GM21723 (cell line): Measurements from ENCODE around the gene SLC25A4.
"Not testable (repeated sequence)": the region's sequence is repeated elsewhere in the genome, so short reads cannot be mapped to it uniquely, and the experiment has no call there.

Experiments used
- ATAC-seq: cut with Tn5 transposase; IDR thresholded peaks from one replicate; pipeline ENCODE4 v1.9.1; 2021; ENCODE audit warnings: mild to moderate bottlenecking, moderate library complexity; ENCODE audit not compliant: unreplicated experiment

Gene SLC25A4

GRCh38 chr4:185142912-185143600, at the start of gene SLC25A4:
TSS of gene SLC25A4 (plus strand) at chr4:185143266. CDS start at chr4:185143373, 107 bp downstream.
- peak; percentile 97 for ATAC-seq

- ATAC-seq, result no peak
Measured at GRCh38 chr4:185093603-185094002, 49.5 kb upstream of the SLC25A4 start.

DNA sequence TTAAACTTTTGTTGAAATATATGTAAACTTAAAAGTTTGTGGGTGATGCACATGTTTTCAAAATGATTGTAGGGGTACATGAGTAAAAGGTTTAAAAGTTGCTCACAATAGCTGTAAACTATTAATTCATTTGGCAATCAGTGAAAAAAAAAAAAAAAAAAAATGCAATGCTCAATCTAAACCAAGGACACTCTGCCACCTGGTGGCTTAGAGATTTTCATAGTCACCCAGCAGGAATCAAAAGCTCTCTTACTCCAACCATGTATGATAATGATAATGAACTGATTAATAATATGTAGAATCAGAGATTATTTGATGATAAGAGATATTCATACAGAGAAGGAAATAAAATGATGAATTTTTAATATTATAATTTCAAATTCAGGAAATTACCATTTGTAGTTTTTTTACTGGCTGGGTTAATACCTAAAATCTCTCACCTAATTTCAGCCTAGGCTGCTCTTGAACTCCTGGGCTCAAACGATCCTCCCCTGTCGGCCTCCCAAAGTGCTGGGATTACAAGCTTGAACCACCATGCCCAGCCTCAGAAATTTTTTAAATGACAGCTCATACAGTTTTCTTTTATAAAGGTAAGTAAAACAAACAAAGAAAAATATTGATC, 46.9 kb upstream of the SLC25A4 start:
- no peak for ATAC-seq

GRCh38 chr4:185098474-185098873, 44.6 kb upstream of the SLC25A4 start:
- ATAC-seq, result no peak

GRCh38 chr4:185099024-185099682, 43.9 kb upstream of the SLC25A4 start:
- ATAC-seq, result no peak

DNA sequence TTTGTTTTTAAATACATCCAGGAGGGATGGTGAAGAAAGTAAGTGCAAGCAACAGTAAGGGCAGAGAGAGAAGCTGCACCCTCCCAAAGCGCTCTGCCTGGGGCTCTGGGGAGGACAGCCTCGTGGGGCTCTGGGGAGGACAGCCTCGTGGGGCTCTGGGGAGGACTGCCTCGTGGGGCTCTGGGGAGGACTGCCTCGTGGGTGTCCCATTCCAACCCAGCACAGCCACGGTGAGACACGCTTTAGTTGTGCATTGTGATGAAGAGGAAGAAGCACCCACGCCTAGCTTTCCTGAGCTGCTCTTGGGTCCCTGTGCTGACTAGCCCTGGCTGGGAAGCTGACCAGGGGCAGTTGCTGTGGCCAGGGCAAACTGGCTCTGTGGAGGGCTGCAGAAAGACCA, 43.1 kb upstream of the SLC25A4 start:
- ATAC-seq, result no peak

GRCh38 chr4:185100423-185100822, 42.6 kb upstream of the SLC25A4 start:
- no peak for ATAC-seq

- no peak for ATAC-seq
Measured at GRCh38 chr4:185101354-185101890, 41.6 kb upstream of the SLC25A4 start.

DNA sequence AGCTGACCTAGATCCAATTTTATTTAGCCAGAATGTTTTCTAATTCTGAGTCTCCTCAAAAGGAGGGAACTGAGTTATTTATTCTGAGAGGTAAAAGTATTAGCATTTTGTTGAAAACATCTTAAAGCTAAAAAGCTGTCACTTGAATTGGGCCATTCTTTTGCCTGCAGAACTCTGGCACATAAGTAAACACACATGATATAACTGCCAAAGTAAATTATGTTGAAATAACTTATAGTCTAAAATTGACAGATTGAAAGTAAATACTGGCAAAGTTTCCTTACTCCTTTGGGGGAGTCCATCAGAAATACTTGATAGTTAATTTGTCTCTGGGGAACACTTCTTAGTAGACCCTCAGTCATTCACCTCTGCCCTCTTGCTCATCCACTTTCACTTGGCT, 38.3 kb upstream of the SLC25A4 start:
- no peak for ATAC-seq

DNA sequence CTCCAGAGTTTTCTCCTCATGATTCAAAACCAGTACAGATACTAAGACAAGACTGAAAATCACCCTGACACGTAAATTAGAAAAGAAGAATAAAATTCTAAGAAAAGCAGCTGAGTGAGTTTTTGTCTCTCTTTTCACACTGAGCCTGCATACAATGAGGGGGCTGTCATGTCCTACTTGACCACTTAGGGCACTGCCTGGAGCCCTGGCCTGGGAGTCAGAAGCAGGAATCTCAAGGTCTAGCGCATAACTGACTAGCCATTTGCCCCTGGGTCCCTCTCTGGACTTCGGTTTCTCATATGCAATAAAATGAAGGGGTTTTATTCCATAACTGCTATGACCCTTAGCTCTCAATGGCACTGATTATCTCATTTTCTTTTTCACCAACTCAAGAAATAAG, 36.7 kb upstream of the SLC25A4 start:
- no peak for ATAC-seq

DNA sequence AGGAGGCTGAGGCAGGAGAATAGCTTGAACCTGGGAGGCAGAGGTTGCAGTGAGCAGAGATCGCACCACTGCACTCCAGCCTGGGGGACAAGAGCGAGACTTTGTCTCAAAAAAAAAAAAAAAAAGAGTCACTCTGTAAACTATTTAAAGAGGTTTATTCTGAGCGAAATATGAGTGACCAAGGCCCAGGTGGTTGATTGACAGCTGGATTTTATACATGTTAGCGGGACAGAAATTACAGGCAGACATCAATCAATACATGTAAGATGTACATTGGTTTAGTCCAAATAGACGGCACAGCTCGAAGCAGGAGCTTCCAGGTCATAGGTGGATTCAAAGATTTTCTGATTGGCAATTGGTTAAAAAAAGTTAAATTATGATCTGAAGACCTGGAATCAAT, 35.5 kb upstream of the SLC25A4 start:
- not testable (repeated sequence) for ATAC-seq

DNA sequence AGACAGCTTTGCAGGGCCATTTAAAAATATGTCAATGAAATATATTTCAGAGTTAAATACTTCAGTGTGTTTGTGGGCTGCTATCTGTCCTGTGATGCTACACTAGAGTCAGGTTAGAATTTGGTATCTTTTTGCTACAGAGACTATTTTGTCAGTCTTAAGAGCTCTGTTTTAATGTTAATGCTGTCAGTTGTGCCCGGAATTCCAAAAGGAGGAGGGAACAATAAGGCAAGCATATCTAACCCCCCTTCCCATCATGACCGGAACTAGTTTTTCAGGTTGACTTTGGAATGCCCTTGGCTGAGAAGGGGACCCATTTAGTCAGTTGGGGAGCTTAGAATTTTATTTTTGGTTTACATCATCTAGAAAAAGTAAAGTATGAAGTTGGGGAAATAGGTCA, 34.9 kb upstream of the SLC25A4 start:
- ATAC-seq, result no peak

GRCh38 chr4:185108669-185109068, 34.4 kb upstream of the SLC25A4 start:
- ATAC-seq, result no peak

GRCh38 chr4:185109736-185110135, 33.3 kb upstream of the SLC25A4 start:
- ATAC-seq, result no peak

GRCh38 chr4:185110375-185110823, 32.7 kb upstream of the SLC25A4 start:
- no peak for ATAC-seq

- no peak for ATAC-seq
Measured at GRCh38 chr4:185112104-185112503, 31.0 kb upstream of the SLC25A4 start.

GRCh38 chr4:185113340-185113739, 29.7 kb upstream of the SLC25A4 start:
- no peak for ATAC-seq

DNA sequence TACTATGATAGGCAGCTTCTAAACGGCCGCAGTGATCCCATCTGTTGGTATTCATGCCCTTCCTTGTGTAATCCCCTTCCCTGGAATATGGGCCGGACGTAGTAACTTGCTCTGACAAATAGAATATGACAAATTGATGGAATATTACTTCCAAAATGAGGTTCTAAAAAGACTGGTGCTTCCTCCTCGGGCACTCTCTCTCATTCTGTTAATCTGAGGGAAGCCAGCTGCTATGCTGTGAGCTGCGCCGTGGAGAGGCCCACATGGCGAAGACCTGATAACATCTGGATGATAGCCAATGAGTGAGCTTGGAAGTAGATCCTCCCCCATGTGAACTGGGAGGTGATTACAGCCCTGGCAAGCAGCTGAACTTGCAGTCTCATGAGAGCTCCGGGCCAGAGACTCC, 27.2 kb upstream of the SLC25A4 start:
- ATAC-seq, result no peak

DNA sequence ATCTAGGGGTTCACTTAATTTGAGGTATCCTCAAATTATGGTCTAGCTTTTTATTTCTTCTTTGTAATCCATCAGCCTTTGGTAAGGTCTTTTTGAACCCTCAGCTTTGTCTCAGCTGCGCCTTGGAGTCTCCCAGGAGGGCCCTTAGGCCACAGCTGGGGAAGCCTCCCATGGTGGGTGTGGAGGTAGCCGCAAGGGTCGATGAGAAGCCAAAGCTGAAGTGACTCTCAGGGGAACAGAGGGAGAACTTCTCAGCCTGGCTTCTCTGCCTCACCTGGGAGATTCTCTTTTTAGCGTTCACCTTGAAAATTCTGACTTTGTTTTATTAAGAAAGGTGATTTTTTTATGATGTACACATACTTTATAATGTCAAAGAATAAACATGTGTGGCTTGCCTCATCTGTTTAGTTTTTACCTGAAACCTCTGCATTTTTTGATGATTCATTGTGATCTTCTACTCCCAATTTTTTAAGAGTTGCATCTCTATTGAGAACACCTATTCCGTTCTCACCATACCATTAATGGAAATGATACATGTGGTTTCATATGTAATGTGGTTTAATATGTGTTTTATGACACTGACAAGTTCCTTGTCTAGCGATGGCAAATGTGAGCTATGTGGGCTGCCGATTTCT, 25.6 kb upstream of the SLC25A4 start:
- ATAC-seq, result no peak

GRCh38 chr4:185118876-185119275, 24.2 kb upstream of the SLC25A4 start:
- no peak for ATAC-seq

DNA sequence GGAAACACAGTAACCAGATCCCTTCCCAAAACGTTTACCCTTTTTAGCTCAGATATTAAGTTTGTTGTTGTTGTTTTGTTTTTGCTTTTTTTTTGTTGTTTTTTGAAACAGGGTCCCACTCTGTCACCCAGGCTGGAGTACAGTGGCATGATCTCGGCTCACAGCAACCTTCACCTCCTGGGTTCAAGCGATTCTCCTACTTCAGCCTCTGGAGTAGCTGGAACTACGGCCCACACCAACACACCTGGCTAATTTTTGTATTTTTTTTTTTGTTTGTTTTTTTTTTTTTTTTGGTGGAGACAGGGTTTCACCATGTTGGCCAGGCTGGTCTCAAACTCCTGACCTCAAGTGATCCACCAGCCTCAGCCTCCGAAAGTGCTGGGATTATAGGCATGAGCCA, 23.6 kb upstream of the SLC25A4 start:
- not testable (repeated sequence) for ATAC-seq
